Activated CD4-positive, alpha-beta T cell treated with anti-CD3 and anti-CD28 coated beads, Interleukin-2, amount 50 U/mL, for 16 hours (primary cell): ENCODE data around the gene C10orf90.
"Not testable (repeated sequence)": the region's sequence is repeated elsewhere in the genome, so short reads cannot be mapped to it uniquely, and the experiment has no call there.

Experiments used
- DNase-seq: peaks from one replicate; pipeline ENCODE4 v3.0.0-alpha.2; 2020

The C10orf90 gene

DNA sequence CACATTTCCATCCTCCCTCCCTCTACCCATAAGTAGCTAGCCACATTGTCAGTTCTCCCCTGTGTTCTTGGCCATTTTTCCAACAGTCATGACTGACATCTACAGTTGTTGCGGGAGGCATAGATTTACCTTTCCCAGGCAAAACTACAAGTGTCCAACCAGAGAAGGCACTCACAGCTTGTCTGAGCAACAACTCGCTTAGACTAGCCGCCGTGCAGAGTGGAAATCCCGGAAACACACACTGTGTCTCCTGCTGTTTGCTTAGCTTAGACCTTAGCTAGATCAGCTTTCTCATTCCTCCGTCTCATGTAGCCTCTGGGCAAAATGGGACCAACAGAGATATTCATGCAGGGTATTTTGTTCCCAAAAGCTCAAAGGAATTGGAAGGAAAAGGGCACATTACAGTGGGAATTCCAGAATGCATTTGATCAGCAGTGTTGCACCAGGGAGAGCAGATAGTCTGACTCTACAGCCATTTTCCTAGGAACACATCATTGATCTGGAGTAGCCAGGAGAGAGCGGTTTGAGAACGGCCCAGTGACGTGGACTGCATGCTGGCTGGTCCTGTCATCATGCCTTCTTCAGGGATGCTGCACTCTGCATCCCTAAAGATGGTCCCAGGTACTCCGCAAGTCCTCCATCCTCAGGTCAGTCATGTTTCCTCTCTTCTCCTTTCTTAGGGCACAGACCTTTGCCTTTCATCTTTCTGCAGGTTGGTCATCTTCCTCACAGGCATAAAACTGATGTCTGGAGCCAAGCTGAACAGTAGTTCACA is 89.4 kb downstream of the C10orf90 start:
- DNase-seq = no peak

DNA sequence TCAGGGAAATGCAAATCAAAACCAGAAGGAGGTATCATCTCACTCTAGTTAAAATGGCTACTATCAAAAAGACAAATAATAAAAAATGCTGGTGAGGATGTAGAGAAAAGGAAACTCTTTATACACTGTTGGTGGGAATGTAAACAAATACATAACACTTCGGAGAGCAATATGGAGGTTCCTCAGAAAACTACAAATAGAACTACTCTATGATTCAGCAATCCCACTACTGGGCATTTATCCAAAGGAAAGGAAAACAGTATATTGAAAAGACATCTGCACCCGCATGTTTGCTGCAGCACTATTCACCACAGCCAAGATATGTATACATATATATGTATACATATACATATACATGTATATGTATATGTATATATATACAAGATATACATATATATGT is 94.2 kb downstream of the C10orf90 start:
- DNase-seq = no peak

DNA sequence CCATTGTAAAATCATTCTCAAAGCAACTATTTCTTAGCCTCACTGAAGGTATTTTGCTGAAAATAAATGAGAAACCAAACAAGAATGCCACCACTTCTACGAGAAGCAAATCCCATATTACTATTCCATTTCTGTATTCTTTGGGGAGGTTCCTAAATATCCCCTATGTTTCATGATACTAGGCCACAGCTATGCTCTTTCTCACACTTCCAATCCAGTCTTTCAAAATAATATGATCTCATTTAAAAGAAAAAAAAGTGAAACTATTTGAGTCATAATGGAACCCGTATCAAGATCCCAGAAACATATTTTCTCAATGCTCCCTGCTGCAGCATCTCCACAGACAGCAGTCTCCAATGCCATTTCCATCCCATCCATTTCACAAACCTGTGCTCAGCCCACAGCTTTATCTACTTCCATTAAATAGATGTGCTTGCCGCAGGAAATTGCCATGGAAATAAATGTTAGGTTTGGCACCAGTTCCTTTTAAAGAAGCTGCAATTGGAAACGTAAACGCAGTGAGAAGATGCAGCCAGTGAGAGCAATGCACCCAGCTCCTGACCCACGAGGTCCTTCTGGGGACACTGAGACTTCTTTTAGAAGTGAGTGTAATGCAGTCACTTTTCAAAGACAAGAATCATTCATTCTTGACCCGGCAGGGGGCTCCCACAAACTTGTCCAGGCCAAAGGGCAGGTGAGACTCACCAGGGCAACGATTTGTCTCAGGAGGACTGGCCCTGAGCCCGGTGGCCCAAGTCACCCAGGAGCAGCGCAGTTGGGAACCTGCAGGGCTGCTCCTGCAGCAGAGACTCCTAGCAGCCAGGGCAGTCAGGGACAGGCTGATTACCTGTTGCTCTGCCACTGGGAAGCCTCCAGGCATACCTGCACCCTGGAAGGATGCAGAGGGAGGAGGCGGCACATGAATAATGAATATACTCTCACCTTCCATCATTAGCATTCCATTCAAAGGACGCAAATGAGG is 99.6 kb downstream of the C10orf90 start:
- no peak for DNase-seq

DNA sequence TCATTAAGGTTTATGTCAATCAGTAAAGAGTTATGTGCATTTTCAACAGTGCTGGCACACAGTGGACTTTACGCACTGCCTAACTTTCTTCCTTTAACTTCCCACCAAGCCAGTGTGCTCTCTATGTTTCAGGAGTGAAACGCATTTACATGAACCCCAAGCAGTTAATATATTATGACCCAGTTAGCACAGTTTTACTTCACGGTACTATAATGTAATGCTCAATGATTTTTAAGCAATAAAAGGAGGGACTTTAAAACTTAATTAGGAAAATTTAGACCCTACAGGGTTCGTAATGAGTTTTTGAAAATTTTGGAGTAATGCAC is 100.3 kb downstream of the C10orf90 start:
- no peak for DNase-seq

DNA sequence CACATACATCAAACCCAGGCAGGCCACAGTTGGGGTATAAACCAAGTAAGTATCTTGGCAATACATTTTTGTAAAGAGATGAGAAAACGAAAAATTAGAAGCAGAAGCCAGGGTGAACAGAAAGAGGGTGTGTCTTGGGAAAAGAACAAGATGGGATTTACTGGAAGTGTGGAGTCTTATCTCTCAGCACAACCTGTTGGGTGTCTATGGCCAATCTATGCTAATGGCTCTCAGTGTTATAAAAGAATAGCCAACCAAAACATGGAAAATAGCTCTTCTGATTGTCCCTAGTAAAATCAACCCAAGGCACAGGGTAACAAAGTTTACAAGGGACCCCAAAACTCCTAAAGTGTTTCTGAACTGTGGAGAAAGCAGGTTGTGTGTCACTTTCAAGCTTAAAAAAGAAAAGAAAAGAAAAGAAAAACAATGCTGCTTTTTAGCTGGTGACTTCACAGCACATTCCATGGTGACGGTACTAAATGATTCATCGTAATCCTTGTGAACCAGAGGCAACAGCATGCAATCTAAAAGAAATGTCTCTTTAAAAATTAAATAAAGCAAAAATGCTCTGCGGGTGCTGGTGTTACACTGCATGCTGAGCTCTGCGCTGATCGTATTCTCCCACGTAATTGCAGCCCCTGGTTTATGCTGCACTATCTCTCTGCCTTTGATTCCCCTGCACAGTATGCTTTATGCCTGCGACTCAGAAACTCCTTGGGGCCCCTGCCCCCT is 100.8 kb downstream of the C10orf90 start:
- DNase-seq = no peak

DNA sequence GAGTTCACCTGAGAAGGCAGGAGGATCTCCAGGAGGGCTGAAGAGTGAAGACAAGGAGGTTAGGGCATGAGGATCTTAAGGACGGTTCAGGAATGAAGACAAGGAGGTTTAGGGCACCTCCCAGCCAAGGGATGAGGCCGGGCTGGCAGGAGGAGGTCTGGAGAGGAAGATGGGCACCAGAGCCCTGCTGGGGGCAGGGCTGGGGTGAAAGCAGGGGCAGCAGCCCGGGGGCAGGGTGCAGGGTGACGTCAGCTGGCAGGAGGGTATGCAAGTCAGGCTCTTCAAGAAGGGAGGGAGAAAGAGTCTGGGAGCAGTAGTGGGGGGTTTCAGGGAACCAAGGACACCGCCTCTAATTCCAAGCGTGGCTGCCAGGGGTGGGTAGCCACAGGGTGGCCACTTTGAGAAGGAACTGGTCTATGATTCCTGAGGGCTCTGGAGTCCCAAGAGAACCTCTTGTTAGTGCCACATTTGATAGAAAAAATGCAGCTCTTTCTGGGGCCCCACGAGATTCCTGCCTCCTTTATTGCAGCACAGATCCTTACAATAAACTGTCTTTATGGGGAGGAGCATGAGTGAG is 101.6 kb downstream of the C10orf90 start:
- DNase-seq = no peak

DNA sequence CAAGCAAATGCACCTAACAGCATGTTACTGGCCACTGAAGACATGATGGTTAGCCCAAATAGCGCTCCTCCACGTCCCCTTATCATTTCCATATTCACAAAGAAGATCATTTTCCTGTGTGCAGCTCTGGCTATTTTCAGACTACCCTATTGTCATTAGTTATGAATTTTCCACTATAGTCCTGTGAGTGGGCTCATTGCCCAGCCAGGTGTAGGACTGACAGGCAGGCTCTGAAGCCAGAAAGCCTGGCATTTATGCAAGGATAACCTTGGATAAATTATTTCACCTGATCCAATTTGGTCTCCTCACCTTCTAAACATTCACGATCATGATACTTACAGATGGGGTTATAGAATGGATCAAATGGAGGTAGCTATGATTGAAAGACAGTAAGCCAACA is 104.6 kb downstream of the C10orf90 start:
- DNase-seq = no peak

DNA sequence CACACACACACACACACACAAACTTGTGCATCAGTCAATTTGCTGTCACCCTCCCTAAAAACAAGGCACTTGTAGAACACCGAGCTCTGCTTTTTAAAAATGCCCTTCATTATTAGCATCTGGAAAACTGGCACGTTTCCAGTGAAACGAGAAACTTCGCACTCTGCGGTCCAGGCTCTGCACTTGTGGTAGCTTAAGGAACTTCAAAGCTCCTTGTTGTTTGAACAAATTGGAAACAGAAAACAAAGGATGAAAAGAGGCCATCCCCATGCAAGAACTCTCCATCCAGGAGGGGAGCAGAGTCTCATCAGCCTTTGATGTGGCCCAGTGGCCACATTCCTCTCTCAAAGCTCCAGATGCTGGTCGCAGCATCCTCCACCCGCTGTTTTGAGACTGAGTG is 105.1 kb downstream of the C10orf90 start:
- no peak for DNase-seq

DNA sequence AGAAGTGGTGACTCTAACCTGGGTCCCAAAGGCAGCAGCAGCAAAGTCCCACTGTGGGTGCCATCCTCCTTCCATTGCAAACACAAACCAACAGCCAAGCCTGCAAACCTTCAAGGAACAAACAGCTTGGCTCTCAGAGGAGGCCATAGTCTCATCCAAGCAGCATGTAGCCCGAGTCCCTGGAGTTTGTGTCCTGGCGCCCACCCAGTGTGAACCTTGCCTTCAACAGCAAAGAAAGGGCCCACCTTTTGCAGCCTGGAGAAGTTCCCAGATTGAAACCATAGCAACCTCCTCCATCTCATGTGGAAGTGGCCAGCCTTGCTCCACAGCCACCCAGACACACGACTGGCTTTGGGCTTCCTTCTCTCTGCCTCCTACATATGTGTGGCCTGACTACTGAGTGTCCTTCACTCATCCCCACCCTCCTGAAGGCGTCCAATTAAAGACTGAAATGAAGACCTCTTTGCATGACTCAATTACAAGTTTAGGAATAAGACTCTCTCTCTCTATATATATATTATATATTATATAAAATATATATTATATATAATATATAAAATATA is 106.1 kb downstream of the C10orf90 start:
- DNase-seq = no peak

DNA sequence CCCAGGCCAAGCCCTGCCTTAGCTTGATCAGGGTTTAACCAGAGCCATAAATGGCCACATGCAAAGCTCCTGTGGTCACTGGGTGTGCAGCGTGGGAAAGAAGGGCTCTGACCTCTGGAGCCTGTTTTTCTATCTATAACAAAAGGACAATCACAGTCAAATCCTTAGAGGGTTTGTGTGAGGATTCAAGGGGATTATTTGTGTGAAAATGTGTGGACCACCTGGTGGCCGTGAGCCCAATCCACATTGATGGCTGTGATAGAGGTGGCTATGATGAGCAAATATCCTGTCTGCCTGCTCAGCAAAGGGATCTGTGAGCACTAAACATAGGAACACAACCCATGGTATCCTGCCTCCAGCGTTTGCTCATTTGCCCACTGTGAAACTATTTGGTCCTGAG is 107.1 kb downstream of the C10orf90 start:
- no peak for DNase-seq

DNA sequence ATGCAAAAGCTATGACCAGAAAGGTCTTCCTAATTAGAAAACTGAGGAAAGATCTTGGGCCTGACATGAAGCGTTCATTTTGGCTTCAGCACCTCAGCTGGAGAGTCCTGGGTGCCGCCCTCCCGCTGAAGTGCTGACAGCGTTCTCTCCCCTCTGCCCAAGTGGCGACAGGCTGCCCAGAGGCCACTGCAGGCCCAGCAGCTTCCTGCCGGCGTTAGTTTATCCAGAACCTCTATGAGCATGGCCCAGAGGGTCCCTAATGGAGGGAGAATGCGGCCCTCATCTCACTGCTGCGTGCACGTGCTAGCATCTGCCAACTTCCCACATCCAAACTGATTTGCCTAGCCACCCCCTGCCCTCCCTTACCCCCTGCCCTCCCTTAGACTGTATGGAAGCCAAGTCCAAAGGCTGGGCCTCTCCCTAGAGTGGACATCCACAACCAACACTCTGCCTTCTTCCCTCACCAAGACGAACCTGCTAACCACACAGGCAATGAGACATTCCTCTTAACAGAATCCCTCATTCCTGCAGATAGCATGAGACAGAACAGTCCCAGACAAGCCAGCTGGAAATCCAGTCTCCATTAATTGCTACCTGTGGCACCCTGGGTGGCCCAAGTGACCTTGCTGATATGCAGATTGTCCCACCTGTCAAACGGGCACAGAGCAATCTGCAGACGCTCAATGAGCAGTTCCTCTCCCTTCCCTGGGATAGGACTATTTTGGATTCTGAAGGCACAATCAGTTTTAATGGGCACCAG is 108.4 kb downstream of the C10orf90 start:
- no peak for DNase-seq

DNA sequence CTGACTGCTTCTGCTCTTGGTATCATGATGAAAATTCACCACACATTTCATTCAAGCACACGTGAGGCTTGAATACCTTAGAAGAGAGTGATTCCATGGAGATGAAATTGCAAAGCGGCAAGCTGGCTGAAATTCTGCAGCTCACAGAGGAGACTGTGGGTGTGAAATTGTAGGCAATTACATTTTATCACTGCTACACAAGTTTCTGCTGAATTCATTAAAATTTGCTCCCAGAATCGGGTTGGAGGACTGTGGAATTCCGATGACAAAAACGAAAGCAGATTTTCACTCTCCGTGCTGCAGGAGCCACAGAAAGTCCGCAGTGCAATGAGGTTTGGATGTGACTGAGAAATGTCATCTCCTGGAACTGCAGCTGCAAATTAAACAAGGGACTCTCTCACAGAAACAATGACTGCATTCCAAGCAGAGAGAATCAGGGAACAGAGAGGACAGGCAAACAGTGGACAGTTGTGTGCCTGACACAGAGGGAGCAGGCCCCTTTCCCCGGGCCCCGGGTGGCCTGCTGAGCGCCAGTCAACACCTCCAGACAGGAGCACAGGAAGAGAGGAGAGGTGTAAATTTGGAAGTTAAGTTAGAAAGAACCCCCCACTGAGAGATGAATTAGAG is 109.1 kb downstream of the C10orf90 start:
- DNase-seq = no peak

DNA sequence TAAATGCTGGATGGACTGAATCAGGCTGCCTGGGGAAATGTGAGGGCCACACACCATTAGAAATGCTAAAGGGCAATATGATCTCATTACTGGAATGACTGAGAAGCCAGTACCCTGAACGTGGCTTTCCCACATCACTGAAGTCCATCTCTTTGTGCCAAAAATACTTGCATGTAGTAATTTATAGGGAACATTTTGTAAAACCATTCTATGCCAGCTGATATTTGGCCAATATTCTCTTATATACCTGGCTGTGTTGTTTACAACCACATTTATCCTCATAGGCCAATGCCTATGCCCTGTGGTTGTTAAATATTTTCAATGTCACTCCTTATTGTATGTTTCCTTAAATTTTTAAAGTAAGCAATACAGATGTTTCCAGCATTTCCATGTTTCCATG is 111.6 kb downstream of the C10orf90 start:
- DNase-seq = no peak

DNA sequence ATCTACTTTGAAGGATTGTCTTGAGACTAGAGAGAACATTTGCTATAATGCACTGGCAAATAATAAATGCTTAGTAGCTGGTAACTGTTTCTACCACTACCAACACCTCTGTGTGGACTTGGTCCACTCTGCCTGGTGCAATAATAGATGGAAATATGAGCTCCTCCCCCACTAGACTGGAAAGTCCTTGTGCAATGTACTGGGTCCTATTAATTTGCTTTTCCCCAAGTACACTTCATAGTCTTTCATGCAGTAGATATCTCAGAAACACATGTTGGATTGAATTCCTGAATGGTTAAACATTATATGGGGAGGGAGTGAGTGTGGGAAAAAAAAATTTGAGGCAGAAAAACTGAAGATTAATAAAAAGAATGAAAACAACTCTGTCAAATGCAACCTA is 119.3 kb downstream of the C10orf90 start:
- DNase-seq = no peak

DNA sequence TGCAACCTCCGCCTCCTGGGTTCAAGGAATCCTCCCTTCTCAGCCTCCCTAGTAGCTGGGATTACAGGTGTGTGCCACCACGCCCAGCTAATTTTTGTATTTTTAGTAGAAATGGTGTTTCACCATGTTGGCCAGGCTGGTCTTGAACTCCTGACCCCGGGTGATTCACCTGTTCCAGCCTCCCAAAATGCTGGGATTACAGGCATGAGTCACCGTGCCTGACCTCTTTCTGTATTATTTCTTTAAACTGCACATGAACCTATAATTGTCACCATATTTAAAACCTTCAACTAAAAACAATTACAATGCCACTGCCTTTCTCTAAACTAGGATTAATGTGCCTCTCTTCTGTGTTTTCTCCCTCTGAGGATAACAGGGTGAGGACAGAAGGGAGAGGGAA is 119.9 kb downstream of the C10orf90 start:
- DNase-seq = not testable (repeated sequence)

DNA sequence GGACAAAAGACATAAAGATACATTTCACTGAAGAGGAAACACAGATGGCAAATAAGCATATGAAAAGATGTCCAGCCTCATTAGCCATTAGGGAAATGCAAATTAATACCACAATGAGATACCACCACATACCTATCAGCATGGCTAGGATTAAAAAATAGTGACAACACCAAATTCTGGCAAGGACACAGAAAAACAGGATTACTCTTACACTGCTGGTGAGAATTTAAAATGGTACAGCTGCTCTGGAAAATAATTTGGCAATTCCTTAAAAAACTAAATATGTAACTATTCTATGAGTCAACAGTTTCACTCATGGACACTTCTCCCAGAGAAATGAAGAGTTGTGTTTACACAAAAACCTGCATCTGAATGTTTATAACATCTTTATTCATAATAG is 121.1 kb downstream of the C10orf90 start:
- no peak for DNase-seq

DNA sequence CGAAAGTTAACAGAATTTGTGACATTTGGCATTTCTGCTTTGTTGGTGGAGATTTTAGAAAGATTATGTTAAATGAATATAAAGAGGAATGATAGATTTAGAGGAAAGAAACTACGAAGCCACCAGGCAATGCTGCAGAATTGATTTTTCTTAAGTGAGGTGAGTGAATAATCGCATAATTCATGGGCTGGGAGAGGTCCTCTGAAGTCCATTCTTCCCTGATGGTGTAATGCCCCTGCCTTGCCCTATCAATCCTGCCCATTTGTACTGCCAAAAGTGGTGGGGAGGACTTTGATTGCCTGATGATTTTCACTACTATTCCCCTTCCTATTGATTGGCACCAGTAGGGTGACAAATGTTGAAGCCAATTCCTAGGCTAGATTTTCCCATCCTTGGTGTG is 125.9 kb downstream of the C10orf90 start:
- no peak for DNase-seq

DNA sequence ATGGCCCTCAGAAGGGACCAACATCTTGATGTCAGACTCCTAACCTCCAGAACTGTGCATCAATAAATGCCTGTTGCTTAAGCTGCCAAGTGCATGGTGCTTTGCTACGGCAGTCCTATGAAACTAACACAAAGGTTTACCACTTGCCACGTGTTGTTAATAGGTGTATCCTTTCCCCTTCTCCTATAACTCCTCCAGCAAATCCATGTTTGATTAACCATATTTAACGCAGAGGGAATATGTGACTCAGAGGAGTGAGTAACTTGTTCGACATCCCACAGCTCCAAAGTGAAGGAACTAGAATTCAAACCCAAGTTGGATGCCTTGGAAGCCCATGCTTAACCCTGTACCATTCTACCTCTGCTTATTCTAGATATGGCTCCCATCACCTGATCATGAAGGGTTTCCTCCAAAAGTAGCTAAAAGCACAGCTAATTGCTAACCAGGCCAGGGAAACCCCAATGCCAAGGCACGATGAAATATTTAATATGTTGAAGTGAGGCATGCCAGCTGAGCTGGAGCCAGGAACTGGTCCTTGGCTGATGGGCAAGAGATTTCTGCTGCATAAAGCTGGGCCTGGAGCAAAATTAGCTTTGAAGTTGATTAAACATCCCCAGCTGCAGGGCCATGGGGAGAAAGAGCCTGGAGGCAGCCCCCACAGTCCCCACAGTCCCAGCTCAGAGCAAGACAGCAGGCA is 131.9 kb downstream of the C10orf90 start:
- no peak for DNase-seq

DNA sequence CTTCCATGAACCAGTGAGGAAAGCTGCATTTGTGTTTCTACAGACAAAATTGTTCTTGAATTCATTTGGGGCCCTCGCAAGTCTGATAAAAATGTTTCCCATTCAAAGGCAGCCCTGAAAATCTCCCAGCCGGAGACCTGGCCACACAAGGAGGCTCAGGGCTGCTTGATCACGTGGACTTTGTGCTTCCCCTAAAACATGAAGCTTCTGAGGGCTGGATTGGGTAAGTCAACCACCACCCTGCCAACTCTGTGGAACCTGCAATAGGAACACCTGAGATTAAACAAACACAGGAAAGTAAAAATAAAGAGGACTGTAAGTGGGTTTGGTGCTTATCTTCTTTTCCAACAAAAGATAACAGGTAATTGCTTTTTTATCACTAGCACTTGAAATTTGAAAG is 133.8 kb downstream of the C10orf90 start:
- no peak for DNase-seq

DNA sequence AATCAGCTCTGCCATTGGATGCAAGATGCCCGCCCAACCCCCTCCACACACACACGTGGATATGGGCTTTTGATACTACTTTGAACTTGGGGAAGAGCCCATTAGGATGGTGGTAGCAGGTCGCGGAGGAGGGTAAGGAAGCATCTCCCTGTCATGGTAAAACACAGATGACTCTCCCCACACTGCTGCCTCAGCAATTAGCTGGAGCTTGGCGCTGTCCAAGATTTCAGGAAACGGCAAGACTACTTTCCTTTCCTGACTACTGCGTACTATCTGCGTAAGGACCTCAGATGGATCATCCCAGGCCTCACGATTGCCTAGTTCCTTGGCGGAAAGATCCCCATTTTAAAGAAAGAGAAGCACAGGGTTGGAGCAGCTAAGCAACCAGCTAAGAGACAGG is 134.3 kb downstream of the C10orf90 start:
- no peak for DNase-seq

DNA sequence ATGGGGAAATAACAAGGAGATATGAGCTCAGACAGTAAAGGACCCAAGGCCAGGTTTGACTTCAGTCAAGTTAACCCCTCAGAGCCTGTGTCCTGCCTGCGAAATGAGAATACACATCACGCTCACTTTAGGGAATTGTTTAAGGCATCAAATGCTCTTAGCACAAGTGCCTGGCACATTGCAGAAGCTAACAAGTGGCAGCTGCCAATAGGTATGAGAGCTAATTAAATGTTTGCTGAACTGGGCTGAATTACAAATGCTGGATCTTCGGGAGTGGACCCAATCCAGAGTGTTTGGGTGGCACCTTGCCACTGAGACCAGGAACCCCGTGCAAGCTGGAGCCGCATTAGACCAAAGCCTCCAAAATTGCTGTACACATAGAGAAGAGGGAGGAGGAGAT is 136.8 kb downstream of the C10orf90 start:
- DNase-seq = no peak
